ENCODE data around the gene NDRG3.
A peak's percentile ranks its signal among the peaks of the same experiment; 100 is the strongest.
"Not testable (repeated sequence)": the region's sequence is repeated elsewhere in the genome, so short reads cannot be mapped to it uniquely, and the experiment has no call there.

Gene NDRG3

DNA sequence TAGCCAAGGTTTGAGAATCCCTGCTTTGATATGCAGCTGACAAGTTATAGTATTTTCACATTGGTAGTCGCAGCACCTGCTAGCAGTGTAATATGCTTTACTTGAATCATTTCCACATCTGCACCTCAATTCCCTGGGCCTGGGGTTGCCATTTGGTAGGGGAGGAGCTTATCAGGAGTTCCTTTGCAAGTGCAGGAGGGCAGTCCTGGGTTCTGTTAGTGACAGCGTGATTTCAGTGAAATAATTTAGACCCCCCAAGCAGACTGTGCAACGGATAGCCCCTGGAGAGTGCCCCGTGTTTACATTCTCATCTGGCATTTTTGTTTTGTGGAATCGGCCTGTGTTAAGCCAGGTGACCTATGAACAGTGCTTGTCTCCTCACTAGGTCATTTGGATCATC lies 134.3 kb downstream of the NDRG3 start:
- DNase-seq (ENCODE audit: extremely low read depth, low read depth): no peak
- TF ChIP-seq, protein P1, sequence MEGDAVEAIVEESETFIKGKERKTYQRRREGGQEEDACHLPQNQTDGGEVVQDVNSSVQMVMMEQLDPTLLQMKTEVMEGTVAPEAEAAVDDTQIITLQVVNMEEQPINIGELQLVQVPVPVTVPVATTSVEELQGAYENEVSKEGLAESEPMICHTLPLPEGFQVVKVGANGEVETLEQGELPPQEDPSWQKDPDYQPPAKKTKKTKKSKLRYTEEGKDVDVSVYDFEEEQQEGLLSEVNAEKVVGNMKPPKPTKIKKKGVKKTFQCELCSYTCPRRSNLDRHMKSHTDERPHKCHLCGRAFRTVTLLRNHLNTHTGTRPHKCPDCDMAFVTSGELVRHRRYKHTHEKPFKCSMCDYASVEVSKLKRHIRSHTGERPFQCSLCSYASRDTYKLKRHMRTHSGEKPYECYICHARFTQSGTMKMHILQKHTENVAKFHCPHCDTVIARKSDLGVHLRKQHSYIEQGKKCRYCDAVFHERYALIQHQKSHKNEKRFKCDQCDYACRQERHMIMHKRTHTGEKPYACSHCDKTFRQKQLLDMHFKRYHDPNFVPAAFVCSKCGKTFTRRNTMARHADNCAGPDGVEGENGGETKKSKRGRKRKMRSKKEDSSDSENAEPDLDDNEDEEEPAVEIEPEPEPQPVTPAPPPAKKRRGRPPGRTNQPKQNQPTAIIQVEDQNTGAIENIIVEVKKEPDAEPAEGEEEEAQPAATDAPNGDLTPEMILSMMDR (IDR thresholded peaks at IDR 0.05; ENCODE audit: low read depth, low read length): no peak

DNA sequence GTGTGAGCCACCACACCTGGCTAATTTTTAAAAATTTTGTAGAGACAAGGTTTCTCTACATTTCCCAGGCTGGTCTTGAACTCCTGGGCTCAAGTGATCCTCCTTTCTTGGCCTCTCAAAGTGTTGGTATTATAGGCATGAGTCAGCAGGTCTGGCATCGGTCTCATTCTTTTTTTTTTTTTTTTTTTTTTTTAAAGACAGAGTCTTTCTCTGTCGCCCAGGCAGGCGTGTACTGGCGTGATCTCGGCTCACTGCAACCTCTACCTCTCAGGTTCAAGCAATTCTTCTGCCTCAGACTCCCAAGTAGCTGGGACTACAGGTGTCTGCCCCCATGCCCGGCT lies 137.5 kb downstream of the NDRG3 start:
- not testable (repeated sequence) for DNase-seq (ENCODE audit: extremely low read depth, low read depth)

DNA sequence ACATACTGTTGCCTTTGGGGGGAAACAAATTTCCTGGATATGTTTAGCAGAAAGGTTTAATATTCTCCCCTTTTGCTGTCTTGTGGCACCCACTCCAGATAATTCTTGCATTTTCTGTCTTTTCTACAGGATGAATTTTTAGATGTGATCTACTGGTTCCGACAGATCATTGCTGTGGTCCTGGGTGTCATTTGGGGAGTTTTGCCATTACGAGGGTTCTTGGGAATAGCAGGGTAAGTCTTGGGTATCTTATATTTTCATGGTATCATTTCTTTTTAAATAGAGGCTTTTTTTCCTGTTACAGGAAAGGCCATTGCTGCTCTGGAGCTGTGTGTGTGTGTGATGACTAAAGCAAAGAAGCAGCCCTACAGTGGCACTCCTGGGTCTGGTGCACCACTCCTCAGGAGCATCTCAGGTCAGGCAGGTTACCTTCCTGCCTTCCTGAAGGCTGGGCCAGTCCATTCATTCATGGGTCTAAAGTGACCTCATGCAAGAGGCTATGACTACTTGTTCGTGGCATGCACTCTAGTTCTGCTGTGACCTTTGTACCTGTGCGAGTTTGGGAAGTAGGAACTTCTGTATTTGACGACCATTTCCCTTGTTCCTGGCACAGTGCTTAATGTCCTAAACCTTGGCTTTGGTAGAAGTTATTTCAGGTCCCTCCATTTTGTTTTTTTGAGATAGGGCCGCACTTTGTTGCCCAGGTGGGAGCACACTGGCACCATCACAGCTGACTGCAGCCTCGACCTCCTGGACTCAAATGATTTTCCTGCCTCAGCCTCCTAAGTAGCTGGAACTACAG lies 138.1 kb downstream of the NDRG3 start:
- DNase-seq (ENCODE audit: extremely low read depth, low read depth): no peak
- TF ChIP-seq, protein P1 (IDR thresholded peaks at IDR 0.05; ENCODE audit: low read depth, low read length): no peak

DNA sequence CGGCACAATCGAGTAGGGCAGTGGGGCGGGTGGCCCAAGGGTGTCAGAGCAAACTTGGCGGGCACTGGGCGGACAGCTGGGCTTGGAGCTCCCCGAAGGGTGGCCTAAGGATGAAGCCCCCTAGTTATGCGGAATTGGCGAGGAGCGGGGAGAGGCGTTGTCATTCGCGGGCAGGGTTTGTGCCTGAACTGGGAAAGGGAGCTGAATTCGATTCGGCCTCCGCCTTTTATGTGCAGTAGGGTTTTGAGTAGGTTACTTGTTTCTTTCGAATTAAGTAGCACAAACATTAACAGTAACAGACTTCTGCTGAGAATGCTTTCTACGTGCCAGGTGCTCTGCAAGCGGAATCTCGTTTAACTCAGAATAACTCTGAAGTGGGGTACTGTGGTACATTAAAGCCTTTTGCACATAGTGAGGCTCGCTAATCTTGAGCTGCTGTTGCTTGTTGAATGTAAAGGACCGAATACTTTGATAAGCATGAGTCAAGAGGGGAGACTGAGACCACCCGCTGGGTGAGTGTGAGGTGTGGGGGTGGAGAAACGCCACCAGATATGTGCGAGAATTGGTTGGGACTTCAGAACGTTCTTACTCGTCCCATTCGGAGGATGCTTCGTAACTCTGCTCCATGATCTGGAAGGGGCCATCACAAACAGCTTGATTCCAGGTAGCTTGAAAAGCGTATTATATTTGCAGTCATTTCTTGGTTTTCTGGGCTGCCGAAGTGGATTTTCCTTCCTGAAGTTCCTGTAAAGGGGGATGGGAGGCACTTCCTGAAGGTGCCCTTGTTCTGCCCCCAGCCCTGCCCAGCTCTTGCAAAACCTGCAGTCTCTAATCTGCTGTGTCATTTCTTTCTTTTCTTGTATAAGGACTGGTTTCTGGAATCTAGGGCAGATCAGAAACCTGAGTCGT lies 139.5 kb downstream of the NDRG3 start:
- TF ChIP-seq, protein P1 (IDR thresholded peaks at IDR 0.05; ENCODE audit: low read depth, low read length): no peak
- DNase-seq (ENCODE audit: extremely low read depth, low read depth): no peak

DNA sequence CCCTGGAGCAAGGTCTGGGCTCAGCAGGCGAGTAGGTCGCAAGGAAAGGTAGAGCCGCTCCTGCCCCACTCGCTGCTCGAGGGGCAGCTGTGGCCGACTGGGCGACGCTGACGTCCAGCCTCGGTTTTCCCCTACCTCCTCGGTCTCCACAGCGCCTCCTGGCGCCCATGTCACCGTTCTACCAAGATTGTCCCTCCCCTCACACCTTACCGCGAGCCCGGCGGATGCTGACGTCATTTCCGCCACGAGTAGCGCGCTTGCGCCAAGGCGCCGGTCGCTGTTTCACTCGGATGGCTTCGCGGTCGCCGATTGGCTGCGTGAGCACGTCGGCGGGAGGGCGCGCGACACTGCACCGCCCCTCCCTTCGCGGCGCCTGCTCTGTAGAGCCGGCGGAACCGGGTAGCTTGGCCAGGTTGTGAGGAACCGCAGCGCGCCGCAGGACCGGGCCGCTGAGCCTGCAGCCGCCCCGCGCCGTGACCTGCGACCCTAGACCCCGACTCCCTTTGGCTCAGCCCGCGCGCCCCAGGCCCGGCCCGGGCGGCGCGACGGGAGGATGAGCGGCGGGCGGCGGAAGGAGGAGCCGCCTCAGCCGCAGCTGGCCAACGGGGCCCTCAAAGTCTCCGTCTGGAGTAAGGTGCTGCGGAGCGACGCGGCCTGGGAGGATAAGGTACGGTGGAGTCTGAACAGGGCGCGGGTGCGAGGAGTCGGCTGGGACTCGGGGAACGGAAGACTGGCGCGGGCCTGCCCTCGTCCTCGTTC lies 140.3 kb downstream of the NDRG3 start, which contains the start of gene RAB5IF:
TSS of gene RAB5IF (plus strand) at position 381 of the 759 bp plus-strand sequence. CDS start at position 554, 173 bp downstream.
- TF ChIP-seq, protein P1 (IDR thresholded peaks at IDR 0.05; ENCODE audit: low read depth, low read length): peak; percentile 88
- DNase-seq (ENCODE audit: extremely low read depth, low read depth): peak; percentile 95

DNA sequence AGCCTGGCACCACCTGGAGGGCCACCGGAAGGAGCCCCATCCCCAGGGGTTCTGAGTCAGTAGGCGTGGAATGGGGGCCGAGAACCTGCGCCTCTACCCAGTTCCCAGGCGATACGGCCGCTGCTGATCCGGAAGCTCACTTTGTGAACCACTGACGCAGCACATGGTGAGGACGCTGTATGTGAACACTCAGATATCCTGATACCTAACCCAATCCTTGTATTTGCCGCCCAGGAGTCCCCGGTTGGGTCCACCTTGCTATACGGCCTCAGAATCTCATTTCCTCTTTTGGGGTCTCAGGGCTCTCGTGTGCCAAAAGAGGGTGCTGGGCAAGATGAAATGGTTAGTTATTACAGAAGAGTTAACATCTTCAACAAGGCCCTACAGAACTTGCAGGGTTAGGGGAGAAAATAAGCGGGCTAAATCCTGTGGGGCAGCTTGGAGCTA lies 140.9 kb downstream of the NDRG3 start:
- TF ChIP-seq, protein P1 (IDR thresholded peaks at IDR 0.05; ENCODE audit: low read depth, low read length): no peak
- no peak for DNase-seq (ENCODE audit: extremely low read depth, low read depth)
